GM18870 (cell line): ENCODE results near the gene PTGS1.
"Not testable (repeated sequence)": the region's sequence is repeated elsewhere in the genome, so short reads cannot be mapped to it uniquely, and the experiment has no call there.

Source experiments
- ATAC-seq: cut with Tn5 transposase; IDR thresholded peaks from one replicate; pipeline ENCODE4 v1.9.1; 2021; ENCODE audit warnings: moderate library complexity; ENCODE audit not compliant: unreplicated experiment

Gene PTGS1

DNA sequence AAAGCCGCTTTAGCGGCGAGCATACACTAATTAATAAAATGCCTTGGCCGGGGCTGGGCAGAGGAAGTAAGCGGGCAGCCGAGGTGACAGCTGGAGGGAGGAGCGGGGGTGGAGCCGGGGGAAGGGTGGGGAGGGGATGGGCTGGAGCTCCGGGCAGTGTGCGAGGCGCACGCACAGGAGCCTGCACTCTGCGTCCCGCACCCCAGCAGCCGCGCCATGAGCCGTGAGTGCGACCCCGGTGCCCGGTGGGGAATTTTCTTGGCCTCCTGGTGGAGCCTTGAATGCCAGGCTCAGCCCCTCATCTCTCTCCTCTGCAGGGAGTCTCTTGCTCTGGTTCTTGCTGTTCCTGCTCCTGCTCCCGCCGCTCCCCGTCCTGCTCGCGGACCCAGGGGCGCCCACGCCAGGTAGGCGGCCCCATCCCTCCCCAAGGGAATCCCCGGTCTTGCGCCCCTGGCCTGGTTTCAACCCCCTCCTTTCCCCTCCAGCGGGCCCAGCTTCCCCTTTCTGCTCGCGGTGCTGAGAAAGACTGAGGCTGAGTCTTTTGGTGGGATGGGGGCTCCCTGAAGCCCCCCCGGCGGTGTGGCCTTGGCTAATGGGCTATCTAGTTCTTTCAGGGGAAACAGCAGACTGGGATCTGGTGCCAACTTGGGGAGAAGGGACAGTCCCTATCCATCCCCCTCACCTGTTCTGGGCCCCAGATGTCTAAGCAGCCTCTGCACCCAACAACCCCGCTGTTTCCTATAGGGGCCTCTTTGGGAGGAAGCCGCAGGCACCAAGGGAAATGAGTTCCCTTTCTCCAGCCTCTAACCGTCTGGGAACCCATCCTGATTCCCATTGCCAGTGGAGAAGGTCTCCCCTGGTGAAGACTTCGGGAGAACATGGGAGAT is at the start of gene PTGS1:
Gene PTGS1, plus strand, starts transcription at position 156 of the 887 bp plus-strand sequence. Its CDS starts 61 bp downstream, at position 217.
- ATAC-seq, result no peak

DNA sequence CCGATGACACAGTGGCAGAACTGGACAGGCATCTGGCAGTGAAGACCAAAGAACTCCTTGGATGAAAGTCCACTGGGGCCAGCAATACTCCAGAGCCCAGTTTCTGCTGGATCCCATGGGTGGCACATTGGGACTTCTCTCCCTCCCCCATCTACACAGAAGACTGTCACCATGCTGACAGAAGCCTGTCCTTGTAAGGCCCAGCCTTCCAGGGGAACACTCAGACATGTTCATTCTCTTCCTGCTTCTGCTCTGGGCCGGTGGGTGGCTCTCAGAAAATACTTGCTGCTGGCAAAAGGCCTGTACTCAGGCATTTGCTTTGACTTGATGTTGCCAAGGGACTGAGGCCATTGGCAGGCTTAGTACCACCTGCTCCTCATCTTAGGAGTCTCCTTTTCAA is 48.3 kb upstream of the PTGS1 start:
- no peak for ATAC-seq

DNA sequence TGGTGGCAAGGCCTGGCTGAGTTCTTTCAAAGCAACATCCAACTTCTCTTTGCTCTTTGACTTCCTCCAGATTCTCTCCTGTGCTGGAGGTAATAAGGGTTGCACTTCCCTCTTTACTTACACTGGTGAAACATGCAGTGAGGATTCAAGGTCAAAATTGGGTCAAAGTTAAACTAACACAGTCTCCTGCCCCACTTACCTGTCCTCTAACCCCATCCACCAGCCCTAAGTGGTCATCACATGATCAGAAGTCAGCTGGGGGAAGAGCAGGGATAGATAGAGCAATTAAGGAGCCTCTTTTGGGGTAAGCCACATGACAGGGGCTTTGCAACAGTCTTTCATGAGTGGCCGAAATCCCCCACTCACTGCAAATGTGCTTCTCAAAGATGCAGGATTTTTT is 46.2 kb upstream of the PTGS1 start:
- not testable (repeated sequence) for ATAC-seq

GRCh38 chr9:122325124-122325523 is 45.7 kb upstream of the PTGS1 start:
- ATAC-seq, result no peak

GRCh38 chr9:122327175-122327574 is 43.6 kb upstream of the PTGS1 start:
- no peak for ATAC-seq

DNA sequence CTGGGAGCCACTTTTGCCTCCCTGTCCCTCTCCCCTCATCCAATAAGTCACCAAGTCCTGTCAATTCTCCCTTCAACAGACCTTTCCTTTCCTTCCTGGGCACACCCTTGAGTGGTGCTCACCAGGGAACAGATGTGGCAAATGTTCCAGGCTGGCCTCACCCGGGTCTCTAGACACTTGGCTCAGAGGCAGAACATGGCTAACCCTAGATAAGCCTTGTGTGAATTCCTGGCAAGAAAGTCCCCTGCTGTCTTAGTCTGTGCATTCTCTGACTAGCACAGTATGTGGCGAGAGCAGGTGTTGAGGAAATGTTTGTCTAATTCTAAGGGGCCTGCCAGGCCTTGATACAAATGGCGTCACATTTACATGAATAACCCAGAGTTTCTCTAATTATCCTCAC is 41.2 kb upstream of the PTGS1 start:
- ATAC-seq, result no peak

- not testable (repeated sequence) for ATAC-seq
Observed at GRCh38 chr9:122330466-122330865, 40.4 kb upstream of the PTGS1 start.

- ATAC-seq, result no peak
Observed at GRCh38 chr9:122331523-122331927, 39.3 kb upstream of the PTGS1 start.

DNA sequence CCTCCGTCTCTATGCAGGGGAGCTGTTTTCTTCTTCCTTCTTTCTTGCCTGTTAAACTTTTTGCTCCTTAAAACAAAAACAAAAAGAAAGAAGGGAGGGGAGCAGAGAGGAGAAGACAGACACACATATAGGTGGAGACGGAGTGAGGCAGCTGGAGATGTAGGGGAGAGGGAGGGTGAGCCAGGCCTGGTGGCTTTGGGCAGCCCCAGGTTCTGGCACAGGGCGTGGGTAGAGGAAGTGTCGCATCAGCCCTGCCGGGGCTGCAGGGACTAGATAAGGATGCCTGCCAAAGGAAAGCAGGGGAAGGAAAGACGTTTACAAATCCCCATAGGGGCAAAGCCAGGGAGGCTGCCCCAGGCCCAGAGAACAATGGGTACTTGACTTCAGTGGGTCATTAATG is 38.7 kb upstream of the PTGS1 start:
- ATAC-seq, result no peak

GRCh38 chr9:122332644-122333043 is 38.2 kb upstream of the PTGS1 start:
- no peak for ATAC-seq

DNA sequence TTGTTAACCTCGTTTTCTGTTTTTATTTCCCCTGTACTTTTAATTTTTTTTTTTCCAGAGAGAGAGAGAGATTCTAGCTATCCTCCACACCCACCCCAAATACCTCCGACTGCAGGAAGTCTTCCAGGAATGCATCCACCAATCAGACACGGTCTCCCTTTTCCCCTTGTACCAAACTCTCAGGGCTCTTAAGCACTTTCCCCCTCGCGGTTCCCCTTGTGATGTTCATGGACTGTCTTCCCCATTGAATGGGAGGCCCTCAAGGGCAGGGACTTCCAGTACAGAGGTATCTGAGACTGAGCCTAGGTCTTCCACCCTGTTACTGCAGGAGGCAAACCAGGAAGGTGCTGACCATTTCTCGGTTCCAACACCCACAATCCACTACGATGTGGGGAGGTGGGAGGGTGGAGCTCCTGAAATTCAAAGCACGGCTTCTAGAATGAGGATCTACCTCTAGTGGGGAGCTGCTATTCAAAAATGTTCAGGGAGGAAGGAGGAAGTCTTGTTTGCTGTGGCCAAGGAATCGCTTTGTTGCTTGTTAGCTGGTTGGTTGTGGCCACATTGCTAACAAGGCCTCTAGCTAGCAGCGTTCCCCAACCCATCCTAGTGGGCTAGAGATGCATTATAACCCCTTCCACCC is 37.5 kb upstream of the PTGS1 start:
- no peak for ATAC-seq

DNA sequence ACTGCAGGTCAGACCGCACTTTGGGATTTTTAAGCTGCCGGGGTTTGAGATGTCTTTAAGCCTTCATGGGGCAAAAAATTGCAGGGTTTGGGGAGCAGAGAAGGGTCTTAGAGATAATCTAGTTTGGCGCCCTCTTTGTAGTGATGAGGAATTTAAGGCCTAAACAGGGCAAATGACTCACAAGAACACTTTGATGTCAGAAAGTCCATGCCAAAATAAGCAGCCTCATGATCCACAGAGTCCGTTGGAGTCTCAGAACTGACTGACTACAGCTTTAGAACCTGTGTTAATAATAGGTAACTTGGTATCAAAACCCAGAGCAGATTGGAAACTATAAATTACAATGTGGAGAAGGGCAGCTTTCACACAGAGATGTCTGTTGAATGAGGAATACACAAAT is 35.9 kb upstream of the PTGS1 start:
- ATAC-seq, result no peak

- no peak for ATAC-seq
Observed at GRCh38 chr9:122336189-122336588, 34.6 kb upstream of the PTGS1 start.

DNA sequence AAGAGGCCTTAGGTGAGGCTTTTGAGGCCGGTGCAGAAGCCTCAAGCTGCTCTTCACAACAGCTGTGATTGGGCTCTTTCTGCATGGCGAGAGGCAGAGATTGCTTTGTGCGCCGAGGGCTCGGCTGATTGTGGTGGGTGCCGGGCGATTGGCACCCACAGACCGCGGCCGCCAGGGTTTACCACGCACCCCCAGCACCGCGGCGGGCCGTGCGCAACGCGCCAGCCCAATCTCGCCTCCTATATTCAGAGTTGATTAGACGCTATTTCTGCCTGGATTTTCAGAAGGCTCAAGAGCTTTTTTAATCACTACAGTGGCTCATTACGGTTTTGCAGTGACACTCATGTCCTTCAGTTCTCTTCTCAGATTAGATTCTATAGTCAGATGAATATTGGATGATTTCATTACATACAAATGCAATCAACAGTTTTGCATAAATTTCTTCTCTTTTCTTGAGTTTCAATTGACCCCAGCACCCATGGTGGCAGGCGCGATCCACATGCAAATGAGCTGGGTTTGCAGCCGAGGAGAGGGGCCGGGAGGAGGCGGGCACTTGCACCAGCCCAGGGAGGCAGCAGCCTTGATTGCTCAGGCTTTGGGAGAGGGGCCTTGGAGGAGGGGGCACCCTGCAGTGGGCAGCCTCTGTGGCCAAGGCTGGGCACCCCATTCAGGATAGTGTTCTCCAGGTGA is 33.8 kb upstream of the PTGS1 start:
- ATAC-seq, result no peak

GRCh38 chr9:122337556-122337929 is 33.3 kb upstream of the PTGS1 start:
- no peak for ATAC-seq

DNA sequence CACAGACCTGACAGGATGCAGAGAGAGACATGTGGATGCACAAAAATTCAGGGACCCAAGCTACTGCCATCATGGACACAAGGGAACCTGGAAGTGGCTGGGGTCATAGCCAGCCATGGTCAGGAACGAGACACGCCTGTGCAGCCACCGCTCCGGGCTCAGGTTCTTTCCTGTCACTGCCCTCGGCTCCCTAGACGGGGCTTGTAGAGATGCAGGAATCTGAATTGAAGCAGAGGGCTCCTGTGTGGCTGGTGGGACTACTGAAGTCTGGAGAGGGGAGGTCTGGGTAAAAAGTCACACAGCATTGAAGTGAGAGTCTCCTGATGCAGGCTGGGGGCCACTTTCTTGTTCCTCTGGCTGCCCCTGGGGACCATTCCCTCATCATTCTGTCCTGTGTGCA is 32.3 kb upstream of the PTGS1 start:
- no peak for ATAC-seq

- no peak for ATAC-seq
Observed at GRCh38 chr9:122338994-122339393, 31.8 kb upstream of the PTGS1 start.

- no peak for ATAC-seq
Observed at GRCh38 chr9:122339579-122339978, 31.2 kb upstream of the PTGS1 start.

- ATAC-seq, result no peak
Observed at GRCh38 chr9:122340161-122340560, 30.7 kb upstream of the PTGS1 start.

DNA sequence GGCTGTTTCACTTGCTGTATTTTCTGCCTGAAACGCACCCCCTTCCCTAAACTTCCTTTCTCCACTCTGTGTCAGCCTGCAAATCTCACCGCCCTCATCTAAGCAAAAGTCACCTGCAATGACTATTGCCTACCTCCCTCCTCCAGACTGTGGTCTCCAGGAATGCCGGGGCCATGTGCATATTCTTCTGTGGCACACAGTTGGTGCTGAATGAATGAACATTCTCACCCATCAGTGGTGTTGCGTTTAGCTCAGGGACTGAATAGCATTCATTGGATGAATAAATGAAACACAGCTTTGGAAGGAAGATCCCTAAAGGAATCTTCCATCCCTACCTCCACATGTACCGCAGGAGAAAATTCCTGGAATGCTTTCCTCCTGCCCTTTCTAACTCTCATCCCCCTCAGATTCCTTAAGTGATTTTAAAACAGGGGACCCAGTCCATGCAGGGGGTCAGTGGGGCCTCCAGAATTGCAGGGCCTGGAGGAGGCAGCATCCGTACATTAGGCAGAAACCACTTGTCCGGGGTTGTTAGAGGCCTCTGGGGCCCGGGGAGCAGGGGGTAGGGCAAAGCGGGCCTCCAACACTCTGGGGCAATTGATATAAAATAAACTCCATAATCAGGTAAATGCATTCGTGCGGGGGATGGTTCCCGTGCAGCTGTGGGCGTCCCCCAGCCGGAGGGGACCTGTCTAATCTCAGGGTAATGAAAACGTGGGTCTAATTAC is 28.3 kb upstream of the PTGS1 start:
- ATAC-seq, result no peak
